Transverse colon (tissue), 4 donors: ENCODE measurements around the gene IQCM. TPM values are rescaled to one million over a fixed set of nuclear protein-coding genes. Genes with fewer than 3 reads are reported as not detected.

ENCODE experiments used
- DNase-seq: peaks from one replicate; pipeline ENCODE4 v3.0.0-alpha.2; 2019
- H3K27ac ChIP-seq, 4 donors: fragments of 200-600 bp; sonication (generic); 2 replicates each; pipeline ENCODE4 v1.5.1; 2016 to 2018; ENCODE audit warnings: inconsistent platforms in 4 of 4
- H3K27me3 ChIP-seq: fragments of 200-600 bp; sonication (generic); 2 replicates; pipeline ENCODE4 v1.5.1; 2017; ENCODE audit warnings: inconsistent platforms
- H3K36me3 ChIP-seq, 4 donors: fragments of 200-600 bp; sonication (generic); 2 replicates each; pipeline ENCODE4 v1.5.1; 2017 to 2019; ENCODE audit warnings: inconsistent platforms in 4 of 4
- H3K4me1 ChIP-seq, 4 donors: fragments of 200-600 bp; sonication (generic); 2 replicates each; pipeline ENCODE4 v1.5.1; 2017 to 2020; ENCODE audit warnings: inconsistent platforms in 4 of 4
- H3K4me3 ChIP-seq, 4 donors: fragments of 200-600 bp; sonication (generic); 1 replicate in 1 of 4; 2 replicates in 3 of 4; pipeline versions ENCODE4 v1.5.1 to v1.6.1; 2017 to 2019; ENCODE audit warnings: inconsistent platforms in 4 of 4
- H3K9me3 ChIP-seq, 2 donors: fragments of 200-600 bp; sonication (generic); 2 replicates each; pipeline ENCODE4 v1.5.1; 2017 to 2019; ENCODE audit warnings: inconsistent platforms in 2 of 2
- EP300 ChIP-seq: sonication (generic); formaldehyde crosslinking; IDR thresholded peaks from one replicate; pipeline ENCODE4 v1.6.1; 2017; ENCODE audit warnings: antibody characterized with exemption, low read depth
- POLR2A ChIP-seq: fragments of 450-650 bp; IDR thresholded peaks from one replicate; pipeline ENCODE4 v1.6.1; 2016; ENCODE audit warnings: antibody characterized with exemption, mild to moderate bottlenecking, moderate library complexity
- POLR2AphosphoS5 ChIP-seq, 3 donors: sonication (generic); formaldehyde crosslinking; IDR thresholded peaks; one replicate each; pipeline ENCODE4 v1.6.1; 2016; ENCODE audit warnings: antibody characterized with exemption in 3 of 3
- WGBS, 2 donors: methylation state at CpG; one replicate each; pipeline ENCODE4 v1.1.5; 2018; ENCODE audit warnings: low coverage in 1 of 2; 5-methylcytosine and 5-hydroxymethylcytosine counted together
- in situ Hi-C, 4 donors: fragments of 200-750 bp; cut with MboI; loops; one replicate each; pipeline versions ENCODE4 v1.15.0 to v1.15.1; 2017; ENCODE audit warnings: low sequenced_read_pairs in 3 of 4, low pct_ligation_motif_present in 1 of 4, low pct_unique_long_range_greater_than_20kb in 1 of 4
- intact Hi-C: fragments of 100-400 bp; cut with DNase I; formaldehyde crosslinking; loops from one replicate; pipeline ENCODE4 v1.15.1; 2023; ENCODE audit warnings: low total_unique reads
- total RNA-seq, 4 donors: library from RNA; depleted of rRNA; stranded (reverse); fragments of >200 nt; gene quantifications; one replicate each; pipeline ENCODE4 v1.1.0, GENCODE V29; 2016
- TF ChIP-seq, protein P1 (sequence below), 5 experiments: fragments of 200-600 bp in 3 of 5; fragments of 450-650 bp in 2 of 5; sonication (generic) in 3 of 5; IDR thresholded peaks; 1 replicate in 2 of 5; 2 replicates in 3 of 5; pipeline ENCODE4 v1.5.1; 2016 to 2017; ENCODE audit warnings: antibody characterized with exemption in 5 of 5, inconsistent platforms in 3 of 5, mild to moderate bottlenecking in 2 of 5, moderate library complexity in 1 of 5

The IQCM gene
- total RNA-seq, 4 donors from 2014 or later, result 4.0 to 8.6 (median 8.5) TPM

DNA sequence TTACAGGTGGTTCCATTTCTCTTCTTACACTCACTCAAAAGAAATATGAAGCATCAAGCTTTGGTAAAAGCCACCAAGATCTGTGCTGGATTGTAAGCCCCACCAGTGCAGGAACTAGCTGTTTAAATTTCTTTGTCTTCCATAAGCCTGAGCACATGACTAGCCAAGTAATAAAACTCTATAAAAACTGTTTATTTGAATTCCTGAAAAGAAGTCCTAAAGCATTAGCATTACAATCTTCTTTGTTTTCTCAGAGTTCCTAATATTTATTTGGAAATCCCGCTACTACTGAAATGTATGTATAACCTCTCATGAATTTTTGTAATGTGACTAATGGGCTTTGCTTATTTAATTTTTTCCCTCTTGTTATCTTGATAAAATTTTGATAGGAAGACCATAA, 65.9 kb downstream of the IQCM start:
- DNase-seq, result no peak
- H3K36me3 ChIP-seq, result no peaks in the 10 kb centered on the region
- H3K27ac ChIP-seq, result no peak overlapping the region
- H3K27me3 ChIP-seq, result no peaks in the 10 kb centered on the region
- no peaks in the 10 kb centered on the region for H3K9me3 ChIP-seq
- 67 to 89% methylated on average over 1 of the region's 1 CpG for WGBS, 2 donors
- TF ChIP-seq, protein P1, sequence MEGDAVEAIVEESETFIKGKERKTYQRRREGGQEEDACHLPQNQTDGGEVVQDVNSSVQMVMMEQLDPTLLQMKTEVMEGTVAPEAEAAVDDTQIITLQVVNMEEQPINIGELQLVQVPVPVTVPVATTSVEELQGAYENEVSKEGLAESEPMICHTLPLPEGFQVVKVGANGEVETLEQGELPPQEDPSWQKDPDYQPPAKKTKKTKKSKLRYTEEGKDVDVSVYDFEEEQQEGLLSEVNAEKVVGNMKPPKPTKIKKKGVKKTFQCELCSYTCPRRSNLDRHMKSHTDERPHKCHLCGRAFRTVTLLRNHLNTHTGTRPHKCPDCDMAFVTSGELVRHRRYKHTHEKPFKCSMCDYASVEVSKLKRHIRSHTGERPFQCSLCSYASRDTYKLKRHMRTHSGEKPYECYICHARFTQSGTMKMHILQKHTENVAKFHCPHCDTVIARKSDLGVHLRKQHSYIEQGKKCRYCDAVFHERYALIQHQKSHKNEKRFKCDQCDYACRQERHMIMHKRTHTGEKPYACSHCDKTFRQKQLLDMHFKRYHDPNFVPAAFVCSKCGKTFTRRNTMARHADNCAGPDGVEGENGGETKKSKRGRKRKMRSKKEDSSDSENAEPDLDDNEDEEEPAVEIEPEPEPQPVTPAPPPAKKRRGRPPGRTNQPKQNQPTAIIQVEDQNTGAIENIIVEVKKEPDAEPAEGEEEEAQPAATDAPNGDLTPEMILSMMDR (IDR thresholded peaks at IDR 0.05), result no peak
- no peak for TF ChIP-seq POLR2A
- TF ChIP-seq POLR2AphosphoS5 (IDR thresholded peaks at IDR 0.05), result no peak
- no peak for TF ChIP-seq EP300
- H3K4me3 ChIP-seq, result no peak overlapping the region
- peaks cover 0 to 7% (median 0%) of the 10 kb centered on the region in 4 donors for H3K4me1 ChIP-seq
- in situ Hi-C loops, result no loop called here
- intact Hi-C loops, result no loop called here

DNA sequence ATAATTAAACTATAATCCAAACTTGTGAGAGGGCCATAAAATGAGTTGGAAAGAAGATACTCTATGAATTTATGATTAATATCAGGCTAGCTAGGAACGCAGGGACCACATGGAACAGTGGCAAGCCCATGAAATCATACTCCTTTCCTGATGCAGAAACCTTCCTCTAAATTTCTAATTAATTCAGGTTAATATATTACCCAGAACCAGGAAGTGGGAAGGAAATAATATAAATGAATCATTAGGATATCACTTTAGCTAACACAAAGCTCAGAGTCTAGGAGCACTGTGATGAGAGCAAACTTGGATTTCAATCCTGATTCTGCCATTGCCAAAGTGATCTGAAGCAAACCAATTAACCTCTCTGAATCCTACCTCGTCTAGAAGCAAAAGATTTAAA, 68.0 kb downstream of the IQCM start:
- Histone ChIP-seq H3K4me3 (no peak overlapping the region), H3K27ac (no peak overlapping the region), H3K9me3 (no peaks in the 10 kb centered on the region), H3K4me1 (peaks cover 0 to 7% (median 0%) of the 10 kb centered on the region in 4 donors), H3K36me3 (no peaks in the 10 kb centered on the region), H3K27me3 (no peaks in the 10 kb centered on the region)
- intact Hi-C loops, result no loop called here
- TF ChIP-seq EP300 (no peak), POLR2A (no peak), POLR2AphosphoS5 (IDR thresholded peaks at IDR 0.05) (no peak)
- TF ChIP-seq, protein P1 (IDR thresholded peaks at IDR 0.05), result no peak
- 69 to 78% methylated on average over 2 of the region's 2 CpGs for WGBS, 2 donors
- in situ Hi-C loops, result no loop called here
- no peak for DNase-seq

DNA sequence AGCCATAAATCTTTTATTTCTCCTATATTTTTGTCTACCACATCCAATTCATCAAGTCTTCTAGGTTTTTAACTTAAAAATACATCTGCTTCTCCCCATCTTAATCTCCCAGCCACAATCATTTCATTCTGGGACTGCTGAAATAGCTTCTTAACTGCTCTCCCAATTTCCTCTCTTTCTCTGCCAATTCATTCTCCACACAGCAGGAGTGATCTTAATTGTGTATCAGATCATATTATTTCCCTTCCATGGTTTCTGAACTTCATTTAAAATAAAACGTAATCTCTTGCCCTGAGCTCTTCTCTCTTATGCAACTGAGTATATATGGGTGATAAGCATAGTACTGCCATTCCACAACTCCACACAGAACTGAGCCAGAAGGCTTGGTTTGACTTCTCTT, 69.4 kb downstream of the IQCM start:
- WGBS, 2 donors, result 83 to 88% methylated on average over 1 of the region's 1 CpG
- DNase-seq, result no peak
- in situ Hi-C loops (no loop called here), intact Hi-C loops (no loop called here)
- Histone ChIP-seq H3K27ac (no peak overlapping the region), H3K4me1 (peaks cover 0 to 7% (median 0%) of the 10 kb centered on the region in 4 donors), H3K4me3 (no peak overlapping the region), H3K36me3 (no peaks in the 10 kb centered on the region), H3K9me3 (no peaks in the 10 kb centered on the region), H3K27me3 (no peaks in the 10 kb centered on the region)
- TF ChIP-seq POLR2A (no peak), EP300 (no peak), POLR2AphosphoS5 (IDR thresholded peaks at IDR 0.05) (no peak)
- TF ChIP-seq, protein P1 (IDR thresholded peaks at IDR 0.05), result no peak

DNA sequence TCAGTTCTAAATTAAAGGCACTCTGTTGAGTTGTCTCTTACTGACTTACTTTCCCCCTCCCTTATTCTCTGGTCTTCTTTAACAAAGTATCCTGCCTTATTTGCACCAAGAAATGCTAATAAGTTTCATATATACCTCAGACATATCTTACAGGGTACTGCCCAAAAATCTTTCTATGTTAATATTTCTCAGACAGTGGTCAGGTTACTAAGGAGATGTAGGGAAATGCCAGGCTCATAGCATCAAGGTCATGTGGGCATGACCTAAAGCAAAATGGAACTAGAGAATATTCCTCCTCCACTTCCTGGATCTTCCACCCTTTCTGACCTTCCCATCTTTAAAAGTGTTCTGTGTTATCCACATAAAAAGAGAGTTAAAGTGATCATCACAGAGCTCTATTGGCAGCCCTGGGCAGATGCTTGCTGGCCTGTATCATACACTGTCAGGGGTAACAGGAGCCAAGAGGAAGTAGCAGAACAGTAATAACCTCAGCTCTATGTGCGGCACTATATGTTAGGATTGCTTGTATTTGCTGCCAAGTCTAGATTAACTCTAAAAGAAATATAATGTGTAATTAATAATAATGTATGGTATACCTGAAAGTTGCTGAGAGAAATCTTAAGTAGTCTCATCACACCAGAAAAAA, 74.3 kb downstream of the IQCM start:
- intact Hi-C loops (no loop called here), in situ Hi-C loops (no loop called here)
- Histone ChIP-seq H3K4me1 (no peaks in the 10 kb centered on the region), H3K27me3 (no peaks in the 10 kb centered on the region), H3K27ac (no peak overlapping the region), H3K4me3 (no peak overlapping the region), H3K36me3 (no peaks in the 10 kb centered on the region), H3K9me3 (no peaks in the 10 kb centered on the region)
- TF ChIP-seq, protein P1 (IDR thresholded peaks at IDR 0.05), result no peak
- TF ChIP-seq POLR2AphosphoS5 (IDR thresholded peaks at IDR 0.05) (no peak), POLR2A (no peak)
- 55 to 60% methylated on average over 1 of the region's 1 CpG for WGBS, 2 donors
- DNase-seq, result no peak
